Measurements from ENCODE around the gene CELF1.

- TF ChIP-seq POLR2A (IDR thresholded peaks at IDR 0.05) (peak; percentile 51), CTCF (IDR thresholded peaks at IDR 0.05) (peak; percentile 95 to 97 (median 96))
These were observed at the start of gene CELF1 for GRCh38 chr11:47552566-47553405.
